B cell (primary cell): ENCODE measurements around the gene ZBTB7A. TPM values are rescaled to one million over a fixed set of nuclear protein-coding genes. Genes with fewer than 3 reads are reported as not detected.

Experiments used
- ATAC-seq: fragments of 200-7000 bp; cut with Tn5 transposase; one replicate; pipeline ENCODE4 v1.10.0; 2021; ENCODE audit warnings: low read depth, mild to moderate bottlenecking, moderate number of reproducible peaks, moderate library complexity
- CTCF ChIA-PET: fragments of 350-600 bp; sonication (Branson Sonifier 250); formaldehyde crosslinking; loops from one replicate; lab custom pipeline; 2021; ENCODE audit warnings: antibody characterized with exemption, inconsistent platforms; lab: Charles Lee
- POLR2A ChIA-PET: fragments of 350-600 bp; sonication (Branson Sonifier 250); formaldehyde crosslinking; loops from one replicate; lab custom pipeline; 2021; ENCODE audit warnings: antibody characterized with exemption; lab: Charles Lee
- DNase-seq: peaks from one replicate; pipeline ENCODE4 v3.0.0; 2013
- H2AFZ ChIP-seq: 2 replicates; pipeline ENCODE4 v1.6.1; 2012; ENCODE audit warnings: mild to moderate bottlenecking, low read depth, low read length; ENCODE audit not compliant: insufficient read depth, poor library complexity, severe bottlenecking
- H3K27ac ChIP-seq, 2 donors: 1 replicate in 1 of 2; 2 replicates in 1 of 2; pipeline ENCODE4 v1.5.1; 2012 to 2013; ENCODE audit warnings: low read length in 2 of 2, mild to moderate bottlenecking in 2 of 2, moderate library complexity in 1 of 2
- H3K27me3 ChIP-seq, 4 experiments: fragments of 200-600 bp in 1 of 4; sonication (generic) in 1 of 4; replicated peaks in 1 of 4; 1 replicate in 2 of 4; 2 replicates in 2 of 4; pipeline versions ENCODE4 v1.6.1 to v1.7.0; 2013 to 2016; ENCODE audit warnings: low read length in 3 of 4, mild to moderate bottlenecking in 2 of 4, mixed read lengths in 1 of 4, moderate library complexity in 1 of 4; ENCODE audit not compliant: insufficient read depth in 4 of 4, control insufficient read depth in 3 of 4; ENCODE audit errors: control extremely low read depth in 1 of 4
- H3K36me3 ChIP-seq, 2 experiments: replicated peaks in 1 of 2; 1 replicate in 1 of 2; 2 replicates in 1 of 2; pipeline versions ENCODE4 v1.6.1 to v1.7.1; 2013; ENCODE audit warnings: low read length in 1 of 2; ENCODE audit not compliant: insufficient read depth in 2 of 2, control insufficient read depth in 1 of 2; ENCODE audit errors: control extremely low read depth in 1 of 2, extremely low read depth in 1 of 2
- H3K4me1 ChIP-seq, 2 donors: fragments of 200-600 bp in 1 of 2; sonication (generic) in 1 of 2; 1 replicate in 1 of 2; 2 replicates in 1 of 2; pipeline versions ENCODE4 v1.5.1 to v1.6.1; 2013 to 2017; ENCODE audit warnings: low read length in 2 of 2; ENCODE audit not compliant: control insufficient read depth in 2 of 2, insufficient read depth in 2 of 2
- H3K4me2 ChIP-seq: replicated peaks from 2 replicates; pipeline ENCODE3; 2012; ENCODE audit warnings: mild to moderate bottlenecking, low read depth, low read length; ENCODE audit not compliant: poor library complexity, severe bottlenecking
- H3K4me3 ChIP-seq, 5 experiments: fragments of 200-600 bp in 1 of 5; sonication (generic) in 1 of 5; 1 replicate in 3 of 5; 2 replicates in 2 of 5; pipeline versions ENCODE4 v1.5.1 to v1.7.0; 2011 to 2016; ENCODE audit warnings: low read length in 4 of 5, mild to moderate bottlenecking in 4 of 5, low read depth in 2 of 5, control low read depth in 1 of 5, moderate library complexity in 1 of 5; ENCODE audit not compliant: insufficient read depth in 1 of 5; ENCODE audit errors: control extremely low read depth in 1 of 5, extremely low read depth in 1 of 5
- H3K79me2 ChIP-seq: fragments of 200-600 bp; sonication (generic); one replicate; pipeline ENCODE4 v1.6.0; 2016; ENCODE audit warnings: low read length; ENCODE audit not compliant: control insufficient read depth, insufficient read depth
- H3K9ac ChIP-seq: fragments of 200-600 bp; sonication (generic); 2 replicates; pipeline ENCODE4 v1.6.1; 2017; ENCODE audit warnings: mild to moderate bottlenecking, low read length, moderate library complexity
- H3K9me3 ChIP-seq, 3 donors: one replicate each; pipeline versions ENCODE4 v1.6.1 to v1.7.1; 2013; ENCODE audit warnings: low read length in 2 of 3; ENCODE audit not compliant: control insufficient read depth in 2 of 3, insufficient read depth in 1 of 3; ENCODE audit errors: control extremely low read depth in 1 of 3
- H4K20me1 ChIP-seq: 2 replicates; pipeline ENCODE4 v1.6.0; 2012; ENCODE audit warnings: mild to moderate bottlenecking, low read length; ENCODE audit not compliant: insufficient read depth, control insufficient read depth, poor library complexity, severe bottlenecking
- H3K27ac Mint-ChIP-seq: one replicate; pipeline ENCODE4 v1.8.0; 2021; ENCODE audit warnings: mixed read lengths
- H3K27me3 Mint-ChIP-seq: one replicate; pipeline ENCODE4 v1.8.0; 2021; ENCODE audit warnings: mixed read lengths
- H3K4me1 Mint-ChIP-seq: one replicate; pipeline ENCODE4 v1.8.0; 2021; ENCODE audit warnings: mixed read lengths
- H3K4me3 Mint-ChIP-seq: one replicate; pipeline ENCODE4 v1.8.0; 2021; ENCODE audit warnings: mixed read lengths
- H3K9me3 Mint-ChIP-seq: one replicate; pipeline ENCODE4 v1.8.0; 2022; ENCODE audit warnings: mixed read lengths; ENCODE audit not compliant: insufficient read depth
- EZH2 ChIP-seq: IDR thresholded peaks from 2 replicates; pipeline ENCODE4 v1.6.1; 2012; ENCODE audit warnings: borderline replicate concordance, low read depth, mild to moderate bottlenecking, moderate library complexity, low read length; ENCODE audit not compliant: insufficient read depth, poor library complexity, severe bottlenecking
- WGBS: methylation state at CpG from one replicate; pipeline ENCODE4 v1.1.5; 2013; ENCODE audit warnings: missing lambda C conversion rate; ENCODE audit not compliant: insufficient coverage; 5-methylcytosine and 5-hydroxymethylcytosine counted together
- intact Hi-C: fragments of 100-400 bp; cut with micrococcal nuclease; formaldehyde crosslinking; loops from one replicate; pipeline ENCODE4 v1.10.0; 2022
- polyA plus RNA-seq: library from polyadenylated mRNA; depleted of rRNA; stranded (reverse); fragments of >200 nt; gene quantifications from 2 replicates; pipeline ENCODE4 v1.2.3, GENCODE V29; 2012
- total RNA-seq, 2 donors: library from RNA; stranded (reverse); fragments of 120-200 nt in 1 of 2; gene quantifications; 1 replicate in 1 of 2; 2 replicates in 1 of 2; pipeline versions ENCODE4 v1.2.3 to v1.2.4, GENCODE V29; 2013 to 2022
- TF ChIP-seq, protein P1 (sequence below): fragments of 200-600 bp; IDR thresholded peaks from one replicate; pipeline ENCODE4 v1.8.0; 2022; ENCODE audit warnings: antibody characterized with exemption, mild to moderate bottlenecking

ZBTB7A gene
- total and polyA plus RNA-seq, 2 donors (not counting 1 experiment from before 2014, with no cell fraction given) = 24.8 to 62.6 TPM

DNA sequence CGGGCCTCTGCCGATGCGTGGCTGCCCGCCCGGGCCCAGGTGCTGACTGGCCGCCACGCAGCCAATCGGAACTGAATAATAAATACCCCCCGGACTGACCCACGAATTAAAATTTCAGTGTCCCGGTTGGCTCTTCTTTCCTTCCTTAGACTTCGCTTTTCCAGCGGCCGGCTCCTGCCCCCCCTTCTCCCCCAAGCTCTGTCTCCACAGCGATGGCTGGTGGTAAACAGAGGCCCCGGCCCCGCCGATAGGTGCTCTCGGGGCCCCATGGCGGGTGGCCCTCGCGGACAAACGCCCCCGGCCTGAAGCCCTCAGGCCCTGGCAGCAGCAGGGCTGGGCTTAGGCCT lies 2.6 kb downstream of the ZBTB7A start:
- no peaks in the 10 kb centered on the region for H3K27me3 Mint-ChIP-seq
- peak overlapping the region; percentile 80 for H3K27ac Mint-ChIP-seq
- intact Hi-C loops = loop anchor here (10.0 kb wide), 1 partner anchor 889 kb away; the partner anchor contains the start of gene S1PR4
- no peak overlapping the region for H2AFZ ChIP-seq
- DNase-seq (no peak), ATAC-seq (no peak)
- peaks cover 0 to 26% of the 10 kb centered on the region in 2 experiments for H3K36me3 ChIP-seq
- peaks cover 64% of the 10 kb centered on the region for H3K79me2 ChIP-seq
- peak overlapping the region in 4 of 5 experiments; percentile 56 to 78 (median 67) for H3K4me3 ChIP-seq
- H3K27me3 ChIP-seq = no peaks in the 10 kb centered on the region
- peak overlapping the region; percentile 98 for H3K4me2 ChIP-seq
- ChIA-PET CTCF (interaction anchor here (1.0 kb wide), 1 partner anchor 76 kb away, joined by 3 read pairs; no protein-coding TSS in a partner anchor), POLR2A (interaction anchor here (0.6 to 2.3 kb wide), 4 partner anchors 45 to 689 kb away, joined by 3 to 8 read pairs (median 4); partner anchors contain the start of genes EEF2 and PIAS4)
- H3K4me1 ChIP-seq = peaks cover 52 to 70% of the 10 kb centered on the region in 2 donors
- H3K4me1 Mint-ChIP-seq = peaks cover 48% of the 10 kb centered on the region
- peaks cover 60% of the 10 kb centered on the region for H4K20me1 ChIP-seq
- no peaks in the 10 kb centered on the region for H3K9me3 ChIP-seq
- peak overlapping the region; percentile 87 for H3K4me3 Mint-ChIP-seq
- TF ChIP-seq, protein P1, sequence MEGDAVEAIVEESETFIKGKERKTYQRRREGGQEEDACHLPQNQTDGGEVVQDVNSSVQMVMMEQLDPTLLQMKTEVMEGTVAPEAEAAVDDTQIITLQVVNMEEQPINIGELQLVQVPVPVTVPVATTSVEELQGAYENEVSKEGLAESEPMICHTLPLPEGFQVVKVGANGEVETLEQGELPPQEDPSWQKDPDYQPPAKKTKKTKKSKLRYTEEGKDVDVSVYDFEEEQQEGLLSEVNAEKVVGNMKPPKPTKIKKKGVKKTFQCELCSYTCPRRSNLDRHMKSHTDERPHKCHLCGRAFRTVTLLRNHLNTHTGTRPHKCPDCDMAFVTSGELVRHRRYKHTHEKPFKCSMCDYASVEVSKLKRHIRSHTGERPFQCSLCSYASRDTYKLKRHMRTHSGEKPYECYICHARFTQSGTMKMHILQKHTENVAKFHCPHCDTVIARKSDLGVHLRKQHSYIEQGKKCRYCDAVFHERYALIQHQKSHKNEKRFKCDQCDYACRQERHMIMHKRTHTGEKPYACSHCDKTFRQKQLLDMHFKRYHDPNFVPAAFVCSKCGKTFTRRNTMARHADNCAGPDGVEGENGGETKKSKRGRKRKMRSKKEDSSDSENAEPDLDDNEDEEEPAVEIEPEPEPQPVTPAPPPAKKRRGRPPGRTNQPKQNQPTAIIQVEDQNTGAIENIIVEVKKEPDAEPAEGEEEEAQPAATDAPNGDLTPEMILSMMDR = no peak
- no peak for TF ChIP-seq EZH2
- H3K27ac ChIP-seq = peak overlapping the region; percentile 62 to 87
- H3K9ac ChIP-seq = peak overlapping the region; percentile 79
- no peaks in the 10 kb centered on the region for H3K9me3 Mint-ChIP-seq
- WGBS = 28% methylated on average over 19 of the region's 24 CpGs

DNA sequence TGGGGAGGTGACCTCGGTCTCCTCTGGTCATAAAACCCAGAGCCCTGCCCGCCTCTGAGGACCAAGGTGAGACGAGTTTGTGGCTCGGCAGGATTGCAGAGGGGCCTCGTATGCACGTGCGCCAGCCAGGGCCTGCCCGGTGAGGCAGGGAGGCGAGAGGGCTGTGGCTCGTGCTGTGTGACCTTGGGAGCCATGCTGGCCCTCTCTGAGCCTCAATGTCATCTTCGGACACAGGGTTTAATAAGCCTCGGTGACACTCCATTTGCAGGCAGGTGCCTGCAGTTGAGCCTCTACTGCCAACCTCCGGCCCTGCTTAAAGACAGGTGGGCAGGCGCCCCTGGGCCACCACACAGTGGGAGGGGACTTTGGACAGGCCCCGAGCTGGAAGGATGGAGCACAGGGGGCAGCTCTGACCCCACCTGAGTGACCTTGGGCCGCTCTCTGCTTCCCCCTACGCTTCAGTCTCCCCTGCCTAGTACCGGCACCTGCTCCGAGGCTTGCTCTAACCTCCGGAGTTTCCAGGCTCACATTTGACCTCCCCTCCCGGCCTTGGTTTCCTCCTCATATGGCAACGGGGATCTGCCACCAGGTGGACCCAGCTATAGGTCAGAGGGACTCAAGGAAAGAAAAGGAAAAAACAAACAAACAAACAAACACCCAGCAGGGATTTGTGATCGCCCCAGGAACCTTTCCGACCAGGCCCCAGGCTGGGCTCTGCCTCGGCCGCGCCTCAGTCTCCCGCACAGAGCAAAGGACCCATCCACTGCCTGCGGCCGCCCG lies 3.1 kb downstream of the ZBTB7A start:
- Histone ChIP-seq H3K4me2 (peak overlapping the region; percentile 98), H4K20me1 (peaks cover 66% of the 10 kb centered on the region), H3K27me3 (no peaks in the 10 kb centered on the region), H3K27ac (peak overlapping the region; percentile 1 to 87), H3K36me3 (peaks cover 0 to 26% of the 10 kb centered on the region in 2 experiments), H2AFZ (no peak overlapping the region), H3K79me2 (peaks cover 68% of the 10 kb centered on the region), H3K4me1 (peaks cover 51 to 70% of the 10 kb centered on the region in 2 donors), H3K9me3 (no peaks in the 10 kb centered on the region), H3K4me3 (peak overlapping the region in 4 of 5 experiments; percentile 56 to 78 (median 67)), H3K9ac (peak overlapping the region; percentile 79)
- TF ChIP-seq, protein P1 = no peak
- Mint-ChIP-seq H3K27me3 (no peaks in the 10 kb centered on the region), H3K4me1 (peaks cover 45% of the 10 kb centered on the region), H3K27ac (peak overlapping the region; percentile 80), H3K4me3 (peak overlapping the region; percentile 87), H3K9me3 (no peaks in the 10 kb centered on the region)
- 56% methylated on average over 29 of the region's 31 CpGs for WGBS
- DNase-seq (peak; percentile 36), ATAC-seq (no peak)
- POLR2A ChIA-PET = interaction anchor here (0.6 to 2.0 kb wide), 2 partner anchors 46 to 690 kb away, joined by 3 to 6 read pairs; no protein-coding TSS in a partner anchor
- CTCF ChIA-PET = no interaction called here
- intact Hi-C loops = loop anchor here (10.0 kb wide), 1 partner anchor 889 kb away; the partner anchor contains the start of gene S1PR4
